ENCODE results near the gene CEP72.

The CEP72 gene

GRCh38 chr5:598564-598890, 13.6 kb upstream of the CEP72 start:
- no peak for TF ChIP-seq CTCF (IDR thresholded peaks at IDR 0.05; ENCODE audit: low read depth, low read length)
- H3K9me3 ChIP-seq, result no peaks in the 10 kb centered on the region; the same call in 1 of the 2 replicates
- H3K4me3 ChIP-seq (ENCODE audit: low read depth, low read length), result no peak overlapping the region

GRCh38 chr5:600886-601541, 11.1 kb upstream of the CEP72 start:
- Histone ChIP-seq H3K4me1 (no peaks in the 10 kb centered on the region), H3K36me3 (no peaks in the 10 kb centered on the region), H3K27me3 (peaks cover 14% of the 10 kb centered on the region), H3K4me3 (ENCODE audit: low read depth, low read length) (no peak overlapping the region), H3K9me3 (no peaks in the 10 kb centered on the region; the same call in 1 of the 2 replicates)
- peak; percentile 1 for DNase-seq
- no peak for TF ChIP-seq CTCF (IDR thresholded peaks at IDR 0.05; ENCODE audit: low read depth, low read length)

More at GRCh38 chr5:598564-598890, 13.6 kb upstream of the CEP72 start:
- no peaks in the 10 kb centered on the region for H3K36me3 ChIP-seq
- DNase-seq, result no peak
- peaks cover 19% of the 10 kb centered on the region for H3K27me3 ChIP-seq
- no peaks in the 10 kb centered on the region for H3K4me1 ChIP-seq

GRCh38 chr5:601771-602465, 10.2 kb upstream of the CEP72 start:
- no peak for TF ChIP-seq CTCF (IDR thresholded peaks at IDR 0.05; ENCODE audit: low read depth, low read length)
- H3K36me3 ChIP-seq, result no peaks in the 10 kb centered on the region
- H3K27me3 ChIP-seq, result peaks cover 12% of the 10 kb centered on the region
- no peaks in the 10 kb centered on the region; the same call in 1 of the 2 replicates for H3K9me3 ChIP-seq
- no peaks in the 10 kb centered on the region for H3K4me1 ChIP-seq
- H3K4me3 ChIP-seq (ENCODE audit: low read depth, low read length), result no peak overlapping the region
- peak; percentile 4 for DNase-seq

GRCh38 chr5:602466-603035, 9.6 kb upstream of the CEP72 start:
- peaks cover 11% of the 10 kb centered on the region for H3K27me3 ChIP-seq
- H3K4me3 ChIP-seq (ENCODE audit: low read depth, low read length), result no peak overlapping the region
- no peaks in the 10 kb centered on the region; the same call in 1 of the 2 replicates for H3K9me3 ChIP-seq
- no peaks in the 10 kb centered on the region for H3K36me3 ChIP-seq
- H3K4me1 ChIP-seq, result no peaks in the 10 kb centered on the region
- no peak for TF ChIP-seq CTCF (IDR thresholded peaks at IDR 0.05; ENCODE audit: low read depth, low read length)
- no peak for DNase-seq

GRCh38 chr5:603081-603998, 8.8 kb upstream of the CEP72 start:
- Histone ChIP-seq H3K4me3 (ENCODE audit: low read depth, low read length) (no peak overlapping the region), H3K27me3 (0 out of 2 replicates have a peak, but pooled peaks cover 3% of the 10 kb centered on the region), H3K9me3 (no peaks in the 10 kb centered on the region; the same call in 1 of the 2 replicates), H3K4me1 (no peaks in the 10 kb centered on the region), H3K36me3 (no peaks in the 10 kb centered on the region)
- DNase-seq, result no peak
- no peak for TF ChIP-seq CTCF (IDR thresholded peaks at IDR 0.05; ENCODE audit: low read depth, low read length)

Measured in BE2C (cell line).